Osteoblast (primary cell): ENCODE measurements around the gene RAPGEF1. TPM values are rescaled to one million over a fixed set of nuclear protein-coding genes. Genes with fewer than 3 reads are reported as not detected.

ENCODE experiments used
- DNase-seq: peaks from one replicate; pipeline ENCODE4 v3.0.0; 2011; ENCODE audit warnings: low spot score, mixed read lengths; ENCODE audit not compliant: insufficient read length; ENCODE audit errors: missing footprints
- H2AFZ ChIP-seq: 2 replicates; pipeline ENCODE4 v1.6.0; 2011; ENCODE audit warnings: mild to moderate bottlenecking, low read length
- H3K27ac ChIP-seq: 2 replicates; pipeline ENCODE4 v1.5.1; 2011; ENCODE audit warnings: mild to moderate bottlenecking, low read depth, low read length, moderate library complexity
- H3K27me3 ChIP-seq: 2 replicates; pipeline ENCODE4 v1.6.0; 2012; ENCODE audit warnings: mild to moderate bottlenecking, control low read depth, inconsistent platforms, low read length, moderate library complexity; ENCODE audit not compliant: insufficient read depth
- H3K36me3 ChIP-seq: 2 replicates; pipeline ENCODE4 v1.5.1; 2011; ENCODE audit warnings: mild to moderate bottlenecking, low read length, control low read depth, moderate library complexity; ENCODE audit not compliant: insufficient read depth
- H3K4me1 ChIP-seq: 2 replicates; pipeline ENCODE4 v1.5.1; 2011; ENCODE audit warnings: mild to moderate bottlenecking, low read length, control low read depth, moderate library complexity; ENCODE audit not compliant: insufficient read depth
- H3K4me2 ChIP-seq: 2 replicates; pipeline ENCODE4 v1.6.0; 2011; ENCODE audit warnings: mild to moderate bottlenecking, low read length; ENCODE audit not compliant: insufficient read depth
- H3K4me3 ChIP-seq: fragments of 200-600 bp; sonication (generic); 3 replicates; pipeline ENCODE4 v1.5.1; 2012; ENCODE audit warnings: mild to moderate bottlenecking, low read length, inconsistent platforms; ENCODE audit not compliant: insufficient read depth
- H3K79me2 ChIP-seq: 2 replicates; pipeline ENCODE4 v1.6.0; 2012; ENCODE audit warnings: mild to moderate bottlenecking, low read length, control low read depth, inconsistent platforms; ENCODE audit not compliant: insufficient read depth
- H3K9me3 ChIP-seq: 2 replicates; pipeline ENCODE4 v1.5.1; 2011; ENCODE audit warnings: low read depth, low read length, control low read depth
- H4K20me1 ChIP-seq: 2 replicates; pipeline ENCODE4 v1.6.0; 2012; ENCODE audit warnings: mild to moderate bottlenecking, low read length, control low read depth; ENCODE audit not compliant: insufficient read depth
- CTCF ChIP-seq: IDR thresholded peaks from 2 replicates; pipeline ENCODE4 v1.5.1; 2011; ENCODE audit warnings: mild to moderate bottlenecking, low read depth, low read length, moderate library complexity; ENCODE audit errors: extremely low read depth
- total RNA-seq: library from RNA; depleted of rRNA; stranded (reverse); fragments of >200 nt; gene quantifications from 2 replicates; pipeline ENCODE4 v1.2.3, GENCODE V29; 2012

RAPGEF1 gene
- total RNA-seq, 1 donor, result 34.7 TPM

GRCh38 chr9:131744171-131744719, 4.4 kb upstream of the RAPGEF1 start:
- H3K9me3 ChIP-seq, result no peaks in the 10 kb centered on the region
- no peak overlapping the region for H3K4me3 ChIP-seq
- TF ChIP-seq CTCF, result no peak
- H3K27me3 ChIP-seq, result no peaks in the 10 kb centered on the region
- DNase-seq, result no peak
- no peaks in the 10 kb centered on the region for H3K4me1 ChIP-seq
- no peak overlapping the region for H3K4me2 ChIP-seq
- no peak overlapping the region for H3K27ac ChIP-seq
- H2AFZ ChIP-seq, result no peak overlapping the region
- H4K20me1 ChIP-seq, result no peaks in the 10 kb centered on the region
- H3K79me2 ChIP-seq, result peaks cover under 1% of the 10 kb centered on the region
- no peaks in the 10 kb centered on the region for H3K36me3 ChIP-seq

GRCh38 chr9:131743501-131743900, 3.6 kb upstream of the RAPGEF1 start:
- Histone ChIP-seq H3K27me3 (no peaks in the 10 kb centered on the region), H2AFZ (no peak overlapping the region), H3K4me1 (peaks cover 6% of the 10 kb centered on the region), H3K79me2 (peaks cover 8% of the 10 kb centered on the region), H3K4me2 (no peak overlapping the region), H3K9me3 (no peaks in the 10 kb centered on the region), H3K4me3 (no peak overlapping the region), H3K27ac (no peak overlapping the region), H3K36me3 (no peaks in the 10 kb centered on the region), H4K20me1 (peaks cover 7% of the 10 kb centered on the region)
- no peak for TF ChIP-seq CTCF
- no peak for DNase-seq

- H3K79me2 ChIP-seq, result peaks cover 12% of the 10 kb centered on the region
- peaks cover 11% of the 10 kb centered on the region for H4K20me1 ChIP-seq
- no peak overlapping the region for H3K4me2 ChIP-seq
- no peak for TF ChIP-seq CTCF
- no peaks in the 10 kb centered on the region for H3K27me3 ChIP-seq
- DNase-seq, result no peak
- no peaks in the 10 kb centered on the region for H3K9me3 ChIP-seq
- H3K4me3 ChIP-seq, result no peak overlapping the region
- no peaks in the 10 kb centered on the region for H3K36me3 ChIP-seq
- H3K27ac ChIP-seq, result no peak overlapping the region
- H2AFZ ChIP-seq, result no peak overlapping the region
- H3K4me1 ChIP-seq, result peaks cover 6% of the 10 kb centered on the region
Observed at GRCh38 chr9:131743096-131743495, 3.2 kb upstream of the RAPGEF1 start.

- TF ChIP-seq CTCF, result no peak
- H3K4me1 ChIP-seq, result peaks cover 11% of the 10 kb centered on the region
- no peak overlapping the region for H3K4me3 ChIP-seq
- H3K36me3 ChIP-seq, result no peaks in the 10 kb centered on the region
- no peak for DNase-seq
- peaks cover 27% of the 10 kb centered on the region for H4K20me1 ChIP-seq
- no peaks in the 10 kb centered on the region for H3K27me3 ChIP-seq
- H3K27ac ChIP-seq, result no peak overlapping the region
- no peak overlapping the region for H3K4me2 ChIP-seq
- no peaks in the 10 kb centered on the region for H3K9me3 ChIP-seq
- peaks cover 33% of the 10 kb centered on the region for H3K79me2 ChIP-seq
- H2AFZ ChIP-seq, result no peak overlapping the region
Observed at GRCh38 chr9:131740898-131741297, 1.0 kb upstream of the RAPGEF1 start.
